ENCODE data around the gene TBC1D17.

GRCh38 chr19:49879243-49879963, 1.9 kb downstream of the TBC1D17 start:
- no peak for TF ChIP-seq EP300 (IDR thresholded peaks at IDR 0.05)
- TF ChIP-seq, protein P1, sequence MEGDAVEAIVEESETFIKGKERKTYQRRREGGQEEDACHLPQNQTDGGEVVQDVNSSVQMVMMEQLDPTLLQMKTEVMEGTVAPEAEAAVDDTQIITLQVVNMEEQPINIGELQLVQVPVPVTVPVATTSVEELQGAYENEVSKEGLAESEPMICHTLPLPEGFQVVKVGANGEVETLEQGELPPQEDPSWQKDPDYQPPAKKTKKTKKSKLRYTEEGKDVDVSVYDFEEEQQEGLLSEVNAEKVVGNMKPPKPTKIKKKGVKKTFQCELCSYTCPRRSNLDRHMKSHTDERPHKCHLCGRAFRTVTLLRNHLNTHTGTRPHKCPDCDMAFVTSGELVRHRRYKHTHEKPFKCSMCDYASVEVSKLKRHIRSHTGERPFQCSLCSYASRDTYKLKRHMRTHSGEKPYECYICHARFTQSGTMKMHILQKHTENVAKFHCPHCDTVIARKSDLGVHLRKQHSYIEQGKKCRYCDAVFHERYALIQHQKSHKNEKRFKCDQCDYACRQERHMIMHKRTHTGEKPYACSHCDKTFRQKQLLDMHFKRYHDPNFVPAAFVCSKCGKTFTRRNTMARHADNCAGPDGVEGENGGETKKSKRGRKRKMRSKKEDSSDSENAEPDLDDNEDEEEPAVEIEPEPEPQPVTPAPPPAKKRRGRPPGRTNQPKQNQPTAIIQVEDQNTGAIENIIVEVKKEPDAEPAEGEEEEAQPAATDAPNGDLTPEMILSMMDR (IDR thresholded peaks at IDR 0.05) = no peak
